Fibroblast of skin of back (primary cell): Measurements from ENCODE around the gene PKD1.
A peak's percentile ranks its signal among the peaks of the same experiment; 100 is the strongest.
"Not testable (repeated sequence)": the region's sequence is repeated elsewhere in the genome, so short reads cannot be mapped to it uniquely, and the experiment has no call there.

Source experiments
- DNase-seq: peaks from one replicate; pipeline ENCODE4 v3.0.0-alpha.2; 2013

PKD1 gene

DNA sequence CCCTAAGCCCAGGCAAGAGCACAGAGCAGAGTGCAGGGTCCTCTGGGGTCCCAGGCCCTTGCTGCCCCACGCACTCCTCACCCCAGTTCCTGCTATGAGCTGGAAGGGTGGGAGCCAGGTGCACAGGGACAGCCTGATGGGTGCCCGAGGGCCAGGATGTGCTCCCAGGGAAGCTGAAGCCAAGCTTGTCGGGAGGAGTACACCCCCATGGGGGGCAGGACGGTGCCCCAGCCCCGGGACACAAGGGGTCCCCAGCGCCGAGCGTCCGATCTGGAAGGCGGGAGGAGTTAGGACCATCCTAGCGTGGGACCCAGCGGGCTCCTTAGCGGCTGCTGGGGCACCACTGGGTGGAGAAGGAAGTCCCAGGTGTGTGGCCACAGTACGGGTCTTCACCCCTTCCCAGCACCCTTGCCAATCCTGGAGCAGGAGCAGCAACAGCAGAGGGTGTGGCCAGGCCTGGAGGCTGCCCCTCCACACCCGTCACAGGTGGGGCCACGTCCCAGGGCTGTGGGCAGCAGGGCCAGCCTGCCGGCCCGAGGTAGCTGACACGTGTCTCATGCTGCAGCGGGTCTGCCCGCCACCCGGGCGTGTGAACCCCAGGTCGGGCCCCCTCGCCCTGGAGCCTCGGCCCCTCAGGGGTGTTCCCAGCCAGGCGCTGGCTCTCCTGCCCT, 11.9 kb downstream of the PKD1 start:
- not testable (repeated sequence) for DNase-seq

GRCh38 chr16:2122934-2123683, 12.6 kb downstream of the PKD1 start:
- not testable (repeated sequence) for DNase-seq

- DNase-seq = no peak
These were observed 13.3 kb downstream of the PKD1 start for GRCh38 chr16:2122429-2122828.

DNA sequence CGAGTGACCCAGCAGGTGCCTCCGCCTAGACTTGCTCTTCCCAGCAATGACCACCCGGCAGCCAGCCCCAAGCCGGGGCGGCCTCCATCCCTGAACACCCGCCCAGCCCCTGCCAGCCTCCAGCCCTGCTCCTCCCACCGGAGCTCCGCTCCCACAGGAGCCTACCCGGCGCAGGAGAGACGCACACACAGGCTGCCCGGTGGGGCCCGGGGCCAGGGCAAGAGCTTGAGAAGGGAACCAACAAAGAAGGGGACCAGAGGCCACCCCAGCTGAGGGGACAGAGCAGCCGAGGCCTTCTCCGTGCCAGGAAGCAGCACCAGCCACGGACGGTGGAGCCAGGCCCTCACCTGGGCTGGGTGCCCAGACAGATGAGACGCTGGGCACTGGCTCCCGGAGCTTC, 13.8 kb downstream of the PKD1 start:
- no peak for DNase-seq

- peak; percentile 63 for DNase-seq
These were observed 14.4 kb downstream of the PKD1 start for GRCh38 chr16:2121325-2121724.

- not testable (repeated sequence) for DNase-seq
These were observed 17.6 kb downstream of the PKD1 start for GRCh38 chr16:2117960-2118722.

GRCh38 chr16:2117341-2117740, 18.4 kb downstream of the PKD1 start:
- not testable (repeated sequence) for DNase-seq

- not testable (repeated sequence) for DNase-seq
These were observed 19.3 kb downstream of the PKD1 start for GRCh38 chr16:2116428-2116827.

GRCh38 chr16:2115591-2115973, 20.1 kb downstream of the PKD1 start:
- no peak for DNase-seq

DNA sequence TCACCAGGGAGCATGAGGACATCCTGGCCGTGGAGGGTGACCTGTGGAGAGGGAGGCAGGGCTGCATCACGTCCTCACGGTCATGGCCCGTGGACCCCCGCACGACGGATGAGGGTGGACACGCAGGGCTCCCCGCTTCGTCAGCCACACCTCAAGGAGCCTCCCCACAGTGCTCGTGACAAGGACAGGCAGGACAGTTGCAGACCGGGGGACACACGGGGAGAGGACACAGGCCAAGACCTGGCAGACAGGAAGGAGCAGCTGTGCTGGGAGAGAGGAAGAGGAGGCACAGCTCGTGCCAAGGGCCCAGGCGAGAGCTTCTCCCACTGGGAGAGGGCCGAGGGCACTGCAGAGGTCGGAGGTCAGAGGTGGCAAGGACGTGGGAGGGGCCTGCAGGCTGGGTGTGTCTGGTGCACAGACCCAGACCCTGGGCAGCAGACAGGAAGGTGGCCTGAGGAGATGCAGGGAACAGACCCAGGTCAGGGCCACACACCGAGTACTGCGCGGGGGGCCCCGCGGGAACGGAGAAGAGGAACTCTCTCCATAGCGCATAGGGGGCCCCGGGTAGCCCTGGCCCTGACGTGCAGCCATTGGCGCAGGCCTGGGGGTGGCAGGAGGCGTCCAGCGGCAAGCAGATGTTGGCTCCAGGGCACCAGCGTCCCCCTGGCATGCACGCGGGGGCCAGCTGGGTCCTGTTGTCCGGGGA, 20.7 kb downstream of the PKD1 start:
- not testable (repeated sequence) for DNase-seq

DNA sequence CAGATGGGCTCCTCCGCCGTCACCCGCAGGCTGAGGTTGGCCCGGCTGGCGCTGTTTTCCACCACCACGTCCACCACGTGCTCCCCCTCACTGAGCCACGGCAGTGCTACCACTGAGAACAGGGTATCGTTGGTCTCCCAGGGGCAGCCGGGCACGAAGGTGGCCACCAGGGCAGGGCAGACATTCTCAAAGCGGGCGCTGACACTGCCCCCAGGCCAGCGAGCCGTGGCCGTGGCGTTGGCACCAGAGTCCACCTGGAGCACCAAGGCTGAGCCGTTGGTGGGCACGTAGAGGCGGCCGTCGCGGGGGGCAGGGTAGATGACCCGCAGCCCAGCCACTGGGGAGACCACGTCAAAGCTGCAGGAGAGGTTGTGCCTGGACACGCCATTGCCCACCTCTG, 21.5 kb downstream of the PKD1 start:
- DNase-seq = not testable (repeated sequence)

GRCh38 chr16:2112539-2113106, 23.1 kb downstream of the PKD1 start:
- DNase-seq = not testable (repeated sequence)

DNA sequence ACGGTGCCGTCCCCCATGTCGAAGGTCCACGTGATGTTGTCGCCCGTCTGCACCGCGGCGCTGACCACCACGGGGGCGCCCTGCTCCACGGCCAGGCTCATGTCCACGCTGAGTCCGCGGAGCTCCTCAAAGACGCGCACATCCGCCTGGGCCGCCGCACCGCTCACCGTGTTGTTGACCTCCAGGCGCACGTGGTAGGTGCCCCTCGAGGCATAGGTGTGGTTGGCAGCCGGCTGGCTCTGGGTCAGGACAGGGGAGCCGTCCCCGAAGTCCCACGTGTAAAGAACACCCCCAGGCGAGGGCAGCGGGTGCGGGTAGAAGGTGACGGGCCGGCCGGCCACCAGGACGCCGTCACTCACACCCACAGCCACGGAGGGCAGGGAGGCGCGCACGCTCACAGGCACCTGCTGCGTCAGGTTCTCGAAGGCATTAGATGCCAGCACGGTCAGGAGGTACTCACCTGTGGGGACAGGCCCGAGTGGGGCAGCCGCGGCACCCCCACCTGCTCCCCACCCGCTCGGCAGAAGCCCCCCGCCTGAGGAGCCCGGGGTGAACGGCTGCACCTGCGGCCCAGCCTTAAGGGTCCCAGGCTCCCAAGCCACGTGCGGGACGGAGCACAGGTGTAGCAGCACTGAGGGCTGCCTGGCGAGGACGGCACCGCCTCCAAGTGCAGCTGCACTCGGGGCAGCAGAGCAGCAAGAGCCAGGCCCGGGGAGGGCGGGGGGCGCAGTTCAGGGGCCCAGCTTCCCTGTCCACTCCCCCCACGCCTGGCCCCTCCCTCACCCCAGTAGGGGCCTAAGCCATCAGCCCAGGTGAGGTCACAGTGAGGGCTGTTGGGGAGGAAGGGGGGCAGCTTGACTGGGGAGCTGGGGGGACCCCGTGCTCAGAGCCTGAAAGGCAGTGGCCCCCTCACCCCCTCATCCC, 24.0 kb downstream of the PKD1 start:
- DNase-seq = not testable (repeated sequence)

- not testable (repeated sequence) for DNase-seq
These were observed 24.7 kb downstream of the PKD1 start for GRCh38 chr16:2111009-2111353.

DNA sequence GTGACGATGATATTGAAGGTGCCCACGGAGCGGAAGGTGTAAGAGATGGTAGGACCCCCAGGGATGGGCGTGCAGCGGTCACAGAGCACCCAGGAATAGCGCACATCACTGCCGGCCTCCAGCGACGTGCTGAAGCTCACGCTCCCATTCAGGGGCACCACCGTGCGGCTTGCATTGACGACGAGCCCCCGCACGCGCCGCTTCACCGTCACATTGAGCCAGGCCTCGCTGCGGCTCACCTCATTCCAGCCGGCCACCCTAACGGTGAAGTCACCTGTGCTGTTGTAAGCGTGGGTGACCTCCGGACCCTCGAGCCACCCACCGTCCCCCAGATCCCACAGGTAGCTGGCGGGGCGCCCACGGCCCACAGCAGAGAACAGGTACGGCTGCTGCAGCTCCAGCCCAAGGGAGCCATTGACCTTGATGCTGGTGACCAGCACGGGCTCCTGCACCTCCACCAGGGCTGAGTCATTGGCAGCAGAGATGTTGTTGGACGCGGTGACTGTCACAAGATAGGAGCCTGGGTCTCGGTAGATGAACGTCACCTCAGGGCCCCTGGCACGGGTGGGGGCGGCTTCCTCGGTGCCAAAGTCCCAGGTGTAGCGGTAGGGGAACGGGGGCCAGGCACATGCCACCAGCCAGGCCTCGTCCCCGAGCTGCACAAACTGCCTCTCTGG, 25.2 kb downstream of the PKD1 start:
- not testable (repeated sequence) for DNase-seq

DNA sequence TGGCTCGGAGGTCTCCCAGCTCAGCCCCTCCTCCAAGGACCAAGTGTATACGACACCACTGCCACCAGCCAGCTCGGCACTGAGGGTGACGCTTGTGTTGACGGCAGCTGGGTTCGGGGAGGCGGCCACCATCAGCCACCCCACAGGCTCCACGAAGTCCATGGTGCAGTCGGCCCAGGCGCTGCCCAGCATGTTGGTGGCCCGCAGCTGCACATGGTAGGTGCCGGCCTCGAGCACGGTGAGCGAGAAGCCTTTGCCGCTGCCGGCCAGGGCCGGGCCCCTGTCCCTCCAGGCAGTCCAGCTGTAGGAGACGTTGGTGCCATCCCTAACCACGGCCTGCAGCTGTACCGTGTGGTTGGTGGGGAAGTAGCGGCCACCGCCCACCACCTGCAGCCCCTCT, 25.8 kb downstream of the PKD1 start:
- DNase-seq = not testable (repeated sequence)

GRCh38 chr16:2109271-2109580, 26.5 kb downstream of the PKD1 start:
- DNase-seq = not testable (repeated sequence)

DNA sequence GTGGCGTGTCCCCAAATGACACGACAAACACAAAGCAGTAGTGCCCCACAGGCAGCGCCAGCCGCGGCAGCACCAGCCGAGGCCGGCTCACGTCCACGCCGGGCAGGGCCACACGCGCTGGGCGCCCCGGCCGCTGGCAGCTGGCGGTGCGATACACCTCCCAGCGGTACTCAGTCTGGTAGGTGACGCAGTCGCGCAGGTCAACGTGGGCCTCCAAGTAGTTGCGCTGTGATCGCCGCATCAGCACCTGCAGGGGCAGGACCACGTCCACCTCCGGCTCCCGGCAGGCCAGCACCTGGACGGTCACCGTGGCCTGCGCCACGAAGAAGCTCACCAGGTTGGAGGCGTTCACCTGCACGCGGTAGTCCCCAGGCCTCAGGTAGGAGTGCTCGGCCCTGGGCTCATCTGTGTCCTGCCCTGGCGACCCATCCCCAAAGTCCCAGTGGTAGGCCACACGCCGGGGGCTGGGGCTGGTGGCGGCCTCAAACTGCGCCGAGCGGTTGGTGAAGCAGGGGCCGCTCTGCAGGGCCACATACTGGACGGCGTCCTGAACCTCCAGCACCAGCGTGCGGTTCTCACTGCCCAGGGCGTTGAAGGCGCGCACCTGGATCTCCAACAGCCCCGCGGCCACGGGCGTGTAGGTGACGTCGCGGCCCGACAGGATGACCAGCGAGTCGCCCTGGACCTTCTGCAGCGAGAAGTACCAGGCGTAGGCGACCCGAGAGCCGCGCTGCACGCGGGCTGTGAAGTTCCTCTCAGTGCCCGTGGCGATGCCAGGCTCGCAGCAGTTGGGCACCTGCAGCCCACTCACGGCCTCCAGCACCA, 27.0 kb downstream of the PKD1 start:
- not testable (repeated sequence) for DNase-seq

GRCh38 chr16:2107791-2108125, 27.9 kb downstream of the PKD1 start:
- not testable (repeated sequence) for DNase-seq
